BLaER1 treated with 17β-estradiol and CSF1 and Interleukin-3, amounts not matched to agents 10 nM and 100 nM (cell line): Measurements from ENCODE around the gene UVRAG.

Experiments used
- H3K27ac ChIP-seq, 11 experiments: shearing (Covaris generic); formaldehyde crosslinking; 2 replicates each; pipeline ENCODE4 v1.8.1; 2022
- H3K27me3 ChIP-seq, 11 experiments: shearing (Covaris generic); formaldehyde crosslinking; 2 replicates each; pipeline ENCODE4 v1.8.1; 2022
- H3K36me3 ChIP-seq, 11 experiments: shearing (Covaris generic); formaldehyde crosslinking; 2 replicates each; pipeline ENCODE4 v1.8.1; 2022
- H3K4me1 ChIP-seq, 10 experiments: shearing (Covaris generic); formaldehyde crosslinking; 2 replicates each; pipeline ENCODE4 v1.8.1; 2022
- H3K4me2 ChIP-seq, 11 experiments: shearing (Covaris generic); formaldehyde crosslinking; 2 replicates each; pipeline ENCODE4 v1.8.1; 2022
- H3K4me3 ChIP-seq, 10 experiments: shearing (Covaris generic); formaldehyde crosslinking; 2 replicates each; pipeline ENCODE4 v1.8.1; 2022
- H3K9ac ChIP-seq, 11 experiments: shearing (Covaris generic); formaldehyde crosslinking; 2 replicates each; pipeline ENCODE4 v1.8.1; 2022
- H3K9me3 ChIP-seq, 11 experiments: shearing (Covaris generic); formaldehyde crosslinking; replicated peaks in 1 of 11; 2 replicates each; pipeline ENCODE4 v1.8.1; 2022
- H4K20me1 ChIP-seq, 11 experiments: shearing (Covaris generic); formaldehyde crosslinking; 2 replicates each; pipeline ENCODE4 v1.8.1; 2022
- Cebpa-rat ChIP-seq, 11 experiments: shearing (Covaris generic); IDR thresholded peaks; 2 replicates each; pipeline ENCODE4 v1.8.1; 2022

Gene UVRAG

GRCh38 chr11:76083563-76084451 lies 268.8 kb downstream of the UVRAG start:
- H3K4me2 ChIP-seq = no peak overlapping the region
- no peak for TF ChIP-seq Cebpa-rat (IDR thresholded peaks at IDR 0.05)
- H4K20me1 ChIP-seq = no peaks in the 10 kb centered on the region
- H3K36me3 ChIP-seq = peaks cover 0 to 4% (median 0%) of the 10 kb centered on the region in 11 experiments; a peak in 3 of 22 replicates
- peaks cover 0 to 27% (median 12%) of the 10 kb centered on the region in 10 experiments; a peak in 15 of 20 replicates for H3K4me1 ChIP-seq
- no peaks in the 10 kb centered on the region for H3K27me3 ChIP-seq
- H3K27ac ChIP-seq = no peak overlapping the region
- H3K9ac ChIP-seq = no peak overlapping the region
- no peak overlapping the region for H3K4me3 ChIP-seq
- H3K9me3 ChIP-seq = no peaks in the 10 kb centered on the region

GRCh38 chr11:76085270-76085669 lies 270.3 kb downstream of the UVRAG start:
- no peak for TF ChIP-seq Cebpa-rat (IDR thresholded peaks at IDR 0.05)
- no peak overlapping the region for H3K27ac ChIP-seq
- peaks cover 0 to 13% (median 10%) of the 10 kb centered on the region in 10 experiments; a peak in 14 of 20 replicates for H3K4me1 ChIP-seq
- H3K4me2 ChIP-seq = no peak overlapping the region
- H3K27me3 ChIP-seq = no peaks in the 10 kb centered on the region
- H4K20me1 ChIP-seq = no peaks in the 10 kb centered on the region
- peaks cover 0 to 10% (median 7%) of the 10 kb centered on the region in 11 experiments; a peak in 11 of 22 replicates for H3K36me3 ChIP-seq
- H3K4me3 ChIP-seq = no peak overlapping the region
- H3K9ac ChIP-seq = no peak overlapping the region
- peaks cover 0 to 6% (median 4%) of the 10 kb centered on the region in 11 experiments; a peak in 10 of 22 replicates for H3K9me3 ChIP-seq

DNA sequence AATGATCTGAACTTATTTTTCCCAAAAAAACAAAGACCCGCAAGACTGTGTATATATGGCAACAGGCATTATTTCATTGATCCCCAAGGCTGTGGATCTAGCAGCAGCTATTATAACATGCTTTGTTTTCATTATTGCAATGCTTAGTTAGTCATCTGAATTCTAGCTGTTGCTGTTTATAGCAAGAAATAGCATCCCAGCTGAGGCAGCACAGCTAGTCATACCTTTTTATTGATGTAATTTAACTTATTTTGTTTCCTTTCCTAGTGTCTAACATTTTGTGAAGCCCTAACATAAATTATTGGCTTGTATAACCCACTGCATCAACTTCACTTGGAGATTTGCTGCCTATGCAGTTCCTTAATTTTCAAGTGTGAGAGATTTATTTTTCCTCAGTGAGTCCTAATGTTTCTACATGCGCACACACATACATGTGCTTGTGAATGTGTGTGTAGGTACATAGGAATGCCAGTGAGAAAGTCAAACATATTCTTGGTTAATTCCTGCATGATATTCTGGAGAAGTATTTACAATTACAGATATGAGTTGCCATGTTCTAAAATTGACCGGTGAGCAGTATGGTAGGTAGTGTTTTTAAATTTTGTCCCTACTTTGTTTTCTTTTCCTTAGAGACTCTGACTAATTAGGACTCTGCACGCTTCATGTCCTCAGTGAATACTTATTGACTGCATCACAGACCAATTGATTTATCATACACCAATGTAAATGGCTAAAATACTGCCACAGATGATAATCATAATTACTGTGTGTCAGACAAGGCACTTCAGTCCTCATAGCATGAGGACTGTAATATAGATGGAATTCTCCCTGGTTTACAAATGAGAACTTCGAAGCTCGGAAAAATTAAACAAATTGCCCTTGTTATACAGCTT lies 272.0 kb downstream of the UVRAG start:
- no peak overlapping the region for H3K4me2 ChIP-seq
- TF ChIP-seq Cebpa-rat (IDR thresholded peaks at IDR 0.05) = no peak
- no peaks in the 10 kb centered on the region for H3K27me3 ChIP-seq
- H3K4me1 ChIP-seq = peaks cover 0 to 9% (median 0%) of the 10 kb centered on the region in 10 experiments; a peak in 1 of 20 replicates
- H3K36me3 ChIP-seq = peaks cover 0 to 20% (median 10%) of the 10 kb centered on the region in 11 experiments; a peak in 11 of 22 replicates
- no peaks in the 10 kb centered on the region for H4K20me1 ChIP-seq
- H3K9me3 ChIP-seq = peaks cover 0 to 22% (median 15%) of the 10 kb centered on the region in 11 experiments; a peak in 18 of 22 replicates
- H3K27ac ChIP-seq = no peak overlapping the region
- no peak overlapping the region for H3K4me3 ChIP-seq
- H3K9ac ChIP-seq = no peak overlapping the region

- TF ChIP-seq Cebpa-rat (IDR thresholded peaks at IDR 0.05) = no peak
- H4K20me1 ChIP-seq = no peaks in the 10 kb centered on the region
- peaks cover 0 to 9% (median 0%) of the 10 kb centered on the region in 10 experiments; a peak in 1 of 20 replicates for H3K4me1 ChIP-seq
- no peaks in the 10 kb centered on the region for H3K27me3 ChIP-seq
- peaks cover 0 to 22% (median 15%) of the 10 kb centered on the region in 11 experiments; a peak in 18 of 22 replicates for H3K9me3 ChIP-seq
- no peak overlapping the region for H3K4me3 ChIP-seq
- H3K27ac ChIP-seq = no peak overlapping the region
- no peak overlapping the region for H3K4me2 ChIP-seq
- peaks cover 0 to 20% (median 10%) of the 10 kb centered on the region in 11 experiments; a peak in 11 of 22 replicates for H3K36me3 ChIP-seq
- H3K9ac ChIP-seq = no peak overlapping the region
Measured at GRCh38 chr11:76087749-76088148, 272.7 kb downstream of the UVRAG start.

DNA sequence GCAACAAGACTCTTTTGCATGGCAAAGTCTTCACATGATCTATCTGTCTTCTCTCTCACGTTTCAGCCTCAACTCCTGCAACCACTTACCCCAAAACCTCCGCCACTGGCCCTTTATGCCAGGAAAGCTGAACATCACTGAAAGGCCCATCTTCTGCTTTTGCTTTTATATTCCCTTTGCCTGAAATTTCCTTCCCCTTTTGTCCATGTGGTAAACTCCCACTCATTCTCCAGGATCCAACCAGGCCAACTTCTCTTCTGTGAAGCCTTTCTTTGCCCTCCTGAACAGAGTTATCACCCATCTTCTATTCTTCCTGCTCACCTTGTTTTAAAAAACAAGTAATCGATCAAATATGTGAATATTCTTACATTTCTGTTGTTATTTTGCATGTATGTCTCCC lies 273.5 kb downstream of the UVRAG start:
- TF ChIP-seq Cebpa-rat (IDR thresholded peaks at IDR 0.05) = no peak
- H3K9ac ChIP-seq = no peak overlapping the region
- no peak overlapping the region for H3K27ac ChIP-seq
- peaks cover 0 to 22% (median 15%) of the 10 kb centered on the region in 11 experiments; a peak in 18 of 22 replicates for H3K9me3 ChIP-seq
- H3K36me3 ChIP-seq = peaks cover 0 to 20% (median 10%) of the 10 kb centered on the region in 11 experiments; a peak in 11 of 22 replicates
- H3K4me1 ChIP-seq = peaks cover 0 to 9% (median 0%) of the 10 kb centered on the region in 10 experiments; a peak in 1 of 20 replicates
- no peak overlapping the region for H3K4me2 ChIP-seq
- no peaks in the 10 kb centered on the region for H4K20me1 ChIP-seq
- H3K27me3 ChIP-seq = no peaks in the 10 kb centered on the region
- H3K4me3 ChIP-seq = no peak overlapping the region

DNA sequence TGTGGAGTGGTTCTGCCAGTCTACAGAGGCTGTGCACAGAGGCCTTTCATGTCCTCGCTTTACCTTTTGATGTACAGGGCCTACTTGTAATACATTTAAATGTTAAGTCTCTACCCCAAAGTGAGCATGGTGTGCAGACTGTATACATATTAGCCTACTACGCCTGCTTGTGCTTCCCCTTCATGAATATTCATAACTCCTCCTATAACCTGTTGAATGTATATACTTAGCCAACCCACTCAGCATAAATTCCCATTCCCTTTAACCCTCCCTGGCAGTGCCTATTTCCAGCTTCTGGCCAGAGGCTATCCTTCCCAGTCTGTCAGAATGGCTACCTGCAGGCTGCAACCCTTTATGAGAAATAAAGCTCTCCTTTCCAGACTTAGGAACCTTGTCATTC lies 275.2 kb downstream of the UVRAG start:
- H3K4me1 ChIP-seq = peaks cover 0 to 9% (median 0%) of the 10 kb centered on the region in 10 experiments; a peak in 1 of 20 replicates

DNA sequence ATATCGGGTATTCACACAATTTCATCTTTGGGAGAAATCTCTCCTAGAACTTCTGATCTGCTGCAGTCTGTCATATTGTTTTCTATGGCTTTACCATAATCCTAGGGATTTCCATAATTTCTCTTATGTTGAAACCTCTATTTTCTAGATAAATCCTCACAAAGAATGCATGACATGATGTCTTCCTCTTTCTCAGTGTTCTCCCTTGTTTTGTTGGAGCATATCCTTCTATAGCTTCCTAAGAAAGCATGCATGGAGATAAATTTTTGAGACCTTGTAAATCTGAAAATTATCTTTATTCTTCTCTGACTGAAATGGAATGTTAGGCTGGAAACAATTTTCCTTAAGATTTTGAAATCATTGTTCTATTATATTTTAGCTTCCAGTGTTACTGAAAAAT lies 275.8 kb downstream of the UVRAG start:
- Histone ChIP-seq H3K27ac (no peak overlapping the region), H3K4me1 (peaks cover 0 to 9% (median 0%) of the 10 kb centered on the region in 10 experiments; a peak in 1 of 20 replicates), H3K9me3 (peaks cover 0 to 22% (median 15%) of the 10 kb centered on the region in 11 experiments; a peak in 18 of 22 replicates), H3K4me3 (no peak overlapping the region), H3K27me3 (no peaks in the 10 kb centered on the region), H3K36me3 (peaks cover 0 to 20% (median 10%) of the 10 kb centered on the region in 11 experiments; a peak in 11 of 22 replicates), H3K9ac (no peak overlapping the region), H4K20me1 (no peaks in the 10 kb centered on the region), H3K4me2 (no peak overlapping the region)
- no peak for TF ChIP-seq Cebpa-rat (IDR thresholded peaks at IDR 0.05)

More for the DNA sequence above, 275.2 kb downstream of the UVRAG start:
- Histone ChIP-seq H3K4me2 (no peak overlapping the region), H3K9ac (no peak overlapping the region), H3K4me3 (no peak overlapping the region), H3K9me3 (peaks cover 0 to 22% (median 15%) of the 10 kb centered on the region in 11 experiments; a peak in 18 of 22 replicates), H3K27ac (no peak overlapping the region), H3K36me3 (peaks cover 0 to 20% (median 10%) of the 10 kb centered on the region in 11 experiments; a peak in 11 of 22 replicates), H3K27me3 (no peaks in the 10 kb centered on the region), H4K20me1 (no peaks in the 10 kb centered on the region)
- no peak for TF ChIP-seq Cebpa-rat (IDR thresholded peaks at IDR 0.05)

GRCh38 chr11:76094740-76095139 lies 279.7 kb downstream of the UVRAG start:
- TF ChIP-seq Cebpa-rat (IDR thresholded peaks at IDR 0.05) = no peak
- no peak overlapping the region for H3K4me2 ChIP-seq
- H3K36me3 ChIP-seq = peaks cover 0 to 27% (median 11%) of the 10 kb centered on the region in 11 experiments; a peak in 12 of 22 replicates
- H3K4me1 ChIP-seq = no peaks in the 10 kb centered on the region
- no peak overlapping the region for H3K4me3 ChIP-seq
- H3K9me3 ChIP-seq = peaks cover 0 to 22% (median 15%) of the 10 kb centered on the region in 11 experiments; a peak in 18 of 22 replicates
- no peak overlapping the region for H3K9ac ChIP-seq
- no peak overlapping the region for H3K27ac ChIP-seq
- peaks cover 0 to 6% (median 0%) of the 10 kb centered on the region in 11 experiments; a peak in 2 of 22 replicates for H4K20me1 ChIP-seq
- H3K27me3 ChIP-seq = no peaks in the 10 kb centered on the region
